ENCODE measurements around the gene PSMF1.

DNA sequence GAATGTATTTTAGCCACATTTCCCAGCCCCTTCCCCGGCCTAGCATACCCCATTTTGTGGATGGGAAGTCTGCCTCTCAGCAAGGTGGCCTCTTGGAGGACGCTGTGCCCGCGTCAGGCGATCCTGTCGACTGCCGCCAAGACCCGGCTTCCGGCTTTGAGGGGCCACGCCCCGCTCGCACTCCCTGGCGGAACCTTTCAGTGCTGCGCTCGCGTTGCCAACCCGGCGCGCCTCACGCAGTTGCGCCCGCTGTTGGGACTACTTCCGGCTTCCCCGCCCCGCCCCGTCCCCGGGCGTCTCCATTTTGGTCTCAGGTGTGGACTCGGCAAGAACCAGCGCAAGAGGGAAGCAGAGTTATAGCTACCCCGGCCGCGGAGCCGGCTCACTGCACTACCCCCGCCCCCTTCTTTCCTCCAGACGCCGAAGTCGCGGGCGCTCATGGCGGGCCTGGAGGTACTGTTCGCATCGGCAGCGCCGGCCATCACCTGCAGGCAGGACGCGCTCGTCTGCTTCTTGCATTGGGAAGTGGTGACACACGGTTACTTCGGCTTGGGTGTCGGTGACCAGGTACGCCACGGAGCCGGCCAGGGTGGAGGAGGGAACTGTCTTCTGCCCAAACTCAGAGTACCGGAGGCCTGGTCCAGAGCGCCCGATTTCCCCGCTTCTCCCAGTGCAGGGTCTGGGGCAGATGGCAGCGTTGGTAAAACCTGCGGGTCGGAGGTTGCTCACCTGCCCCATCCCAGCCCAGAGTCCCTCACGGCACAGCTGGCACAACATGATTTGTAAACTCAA is at the start of gene PSMF1:
- peak; percentile 45; the same call in 1 of the 2 replicates for TF ChIP-seq ARNT (IDR thresholded peaks at IDR 0.05)
- no peak for TF ChIP-seq FOXA1 (IDR thresholded peaks at IDR 0.05)
- no peak for TF ChIP-seq BHLHE40 (IDR thresholded peaks at IDR 0.05; ENCODE audit: borderline replicate concordance)
- no peak for TF ChIP-seq FOXM1 (IDR thresholded peaks at IDR 0.05; ENCODE audit: borderline replicate concordance)
- TF ChIP-seq SP1 (IDR thresholded peaks at IDR 0.05): no peak
- TF ChIP-seq ELF4 (IDR thresholded peaks at IDR 0.05): peak; percentile 86
- TF ChIP-seq HDGF (IDR thresholded peaks at IDR 0.05; ENCODE audit: borderline replicate concordance): no peak
- no peak for TF ChIP-seq LEF1 (IDR thresholded peaks at IDR 0.05; ENCODE audit: borderline replicate concordance)
- TF ChIP-seq FOXK2 (IDR thresholded peaks at IDR 0.05): no peak
- peak; percentile 88 for TF ChIP-seq CTBP1 (IDR thresholded peaks at IDR 0.05; ENCODE audit: borderline replicate concordance)
- no peak; the same call in 1 of the 2 replicates for TF ChIP-seq L3MBTL2 (conservative IDR thresholded peaks at IDR 0.05)
- TF ChIP-seq, protein P1, sequence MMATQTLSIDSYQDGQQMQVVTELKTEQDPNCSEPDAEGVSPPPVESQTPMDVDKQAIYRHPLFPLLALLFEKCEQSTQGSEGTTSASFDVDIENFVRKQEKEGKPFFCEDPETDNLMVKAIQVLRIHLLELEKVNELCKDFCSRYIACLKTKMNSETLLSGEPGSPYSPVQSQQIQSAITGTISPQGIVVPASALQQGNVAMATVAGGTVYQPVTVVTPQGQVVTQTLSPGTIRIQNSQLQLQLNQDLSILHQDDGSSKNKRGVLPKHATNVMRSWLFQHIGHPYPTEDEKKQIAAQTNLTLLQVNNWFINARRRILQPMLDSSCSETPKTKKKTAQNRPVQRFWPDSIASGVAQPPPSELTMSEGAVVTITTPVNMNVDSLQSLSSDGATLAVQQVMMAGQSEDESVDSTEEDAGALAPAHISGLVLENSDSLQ (IDR thresholded peaks at IDR 0.05): peak; percentile 21; the same call in 1 of the 2 replicates
- TF ChIP-seq SUZ12 (IDR thresholded peaks at IDR 0.05): no peak
- no peak for TF ChIP-seq TARDBP (IDR thresholded peaks at IDR 0.05)
